Activated CD8-positive, alpha-beta memory T cell treated with anti-CD3 and anti-CD28 coated beads, Interleukin-2, amount 10 ng/mL, durations not matched to agents 7 days and 5 days (primary cell): ENCODE results near the gene WWTR1. TPM values are rescaled to one million over a fixed set of nuclear protein-coding genes. Genes with fewer than 3 reads are reported as not detected.

Experiments
- ATAC-seq: fragments of 150-1000 bp; cut with Tn5 transposase; one replicate; pipeline ENCODE4 v1.10.0; 2021; ENCODE audit warnings: moderate library complexity
- CTCF ChIA-PET: fragments of 350-600 bp; sonication (Branson Sonifier 250); formaldehyde crosslinking; loops from one replicate; lab custom pipeline; 2021; ENCODE audit warnings: antibody characterized with exemption; lab: Charles Lee
- DNase-seq: peaks from one replicate; pipeline ENCODE4 v3.0.0-alpha.2; 2020
- H3K27ac Mint-ChIP-seq: one replicate; pipeline ENCODE4 v1.8.0; 2021; ENCODE audit warnings: mild to moderate bottlenecking, mixed read lengths
- H3K27me3 Mint-ChIP-seq: one replicate; pipeline ENCODE4 v1.8.0; 2021; ENCODE audit warnings: mixed read lengths
- H3K36me3 Mint-ChIP-seq: one replicate; pipeline ENCODE4 v1.8.0; 2021; ENCODE audit warnings: mild to moderate bottlenecking, mixed read lengths
- H3K4me1 Mint-ChIP-seq: one replicate; pipeline ENCODE4 v1.8.0; 2021; ENCODE audit warnings: mixed read lengths
- H3K4me3 Mint-ChIP-seq: one replicate; pipeline ENCODE4 v1.8.0; 2021; ENCODE audit warnings: mild to moderate bottlenecking, moderate library complexity, mixed read lengths
- H3K9me3 Mint-ChIP-seq: one replicate; pipeline ENCODE4 v1.8.0; 2022; ENCODE audit warnings: low read depth, mixed read lengths
- total RNA-seq, 2 experiments: library from RNA; stranded (reverse); gene quantifications; one replicate each; pipeline ENCODE4 v1.2.3, GENCODE V29; 2021

Gene WWTR1
- total RNA-seq, 2 experiments from 2014 or later = 1.8 to 3.8 TPM

DNA sequence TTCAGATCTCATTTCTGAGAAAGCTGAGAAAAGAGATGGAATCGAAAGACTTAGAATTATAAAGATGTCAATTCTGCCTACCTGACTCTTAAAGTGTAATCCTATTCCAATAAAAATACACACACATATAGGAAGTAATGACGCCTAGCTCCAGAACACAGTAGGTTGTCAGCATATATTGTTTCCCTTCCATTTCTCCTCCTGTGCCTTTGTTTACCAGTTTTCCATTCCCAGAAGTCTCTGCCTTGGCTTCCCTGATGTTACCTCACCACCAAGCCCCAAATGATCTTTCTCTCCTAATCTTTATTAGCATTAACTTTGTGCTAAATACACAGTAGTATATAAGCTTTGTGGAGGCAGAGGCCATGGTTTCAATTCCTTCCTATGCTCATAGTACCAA, 143.4 kb downstream of the WWTR1 start:
- Mint-ChIP-seq H3K4me3 (no peak overlapping the region), H3K27me3 (peaks cover 2% of the 10 kb centered on the region), H3K9me3 (no peaks in the 10 kb centered on the region), H3K4me1 (peaks cover 6% of the 10 kb centered on the region), H3K36me3 (no peaks in the 10 kb centered on the region), H3K27ac (no peak overlapping the region)
- CTCF ChIA-PET = interaction anchor here (0.9 to 2.7 kb wide), 4 partner anchors 17 to 257 kb away, joined by 3 to 11 read pairs (median 4); no protein-coding TSS in a partner anchor
- no peak for DNase-seq
- ATAC-seq = no peak

DNA sequence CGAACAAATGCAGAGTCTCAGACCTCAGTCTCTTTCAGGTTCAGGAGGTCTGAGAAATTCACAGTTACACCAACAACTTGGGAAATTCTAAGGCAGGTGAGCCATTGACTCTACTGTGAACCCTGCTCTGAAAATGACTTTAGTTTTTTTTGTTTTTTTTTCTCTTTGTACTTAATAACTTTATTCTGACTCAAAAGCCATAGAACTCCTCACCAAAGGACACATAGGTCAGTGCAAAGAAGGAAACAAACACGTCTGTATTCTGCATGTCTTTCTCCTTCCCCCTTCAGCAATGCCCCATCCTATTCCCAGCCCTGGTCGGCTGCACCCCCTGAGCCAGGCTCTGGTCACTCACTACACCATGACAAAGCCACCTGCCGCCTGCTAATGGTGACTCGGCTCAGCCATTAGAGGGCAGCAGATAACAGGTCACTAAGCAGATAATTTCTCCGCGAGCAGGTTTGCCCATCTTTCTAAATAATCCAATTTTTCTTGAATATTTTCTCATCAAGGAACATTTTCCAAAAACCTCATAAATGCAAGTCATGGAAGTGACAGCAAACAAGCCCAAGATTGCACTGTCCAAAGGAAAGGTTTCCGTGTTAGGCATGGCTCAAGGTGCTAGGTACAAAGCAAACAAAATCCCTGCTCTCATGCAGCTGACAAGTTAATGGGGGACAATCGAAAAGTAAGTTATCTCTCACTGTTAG, 145.6 kb downstream of the WWTR1 start:
- H3K9me3 Mint-ChIP-seq = no peaks in the 10 kb centered on the region
- peak; percentile 59 for ATAC-seq
- DNase-seq = peak; percentile 66
- peaks cover 16% of the 10 kb centered on the region for H3K4me1 Mint-ChIP-seq
- no peaks in the 10 kb centered on the region for H3K36me3 Mint-ChIP-seq
- H3K27me3 Mint-ChIP-seq = peaks cover 2% of the 10 kb centered on the region
- no peak overlapping the region for H3K4me3 Mint-ChIP-seq
- CTCF ChIA-PET = interaction anchor here (0.6 to 2.7 kb wide), 8 partner anchors 11 to 296 kb away, joined by 3 to 11 read pairs (median 4); partner anchors contain the start of gene WWTR1
- no peak overlapping the region for H3K27ac Mint-ChIP-seq

DNA sequence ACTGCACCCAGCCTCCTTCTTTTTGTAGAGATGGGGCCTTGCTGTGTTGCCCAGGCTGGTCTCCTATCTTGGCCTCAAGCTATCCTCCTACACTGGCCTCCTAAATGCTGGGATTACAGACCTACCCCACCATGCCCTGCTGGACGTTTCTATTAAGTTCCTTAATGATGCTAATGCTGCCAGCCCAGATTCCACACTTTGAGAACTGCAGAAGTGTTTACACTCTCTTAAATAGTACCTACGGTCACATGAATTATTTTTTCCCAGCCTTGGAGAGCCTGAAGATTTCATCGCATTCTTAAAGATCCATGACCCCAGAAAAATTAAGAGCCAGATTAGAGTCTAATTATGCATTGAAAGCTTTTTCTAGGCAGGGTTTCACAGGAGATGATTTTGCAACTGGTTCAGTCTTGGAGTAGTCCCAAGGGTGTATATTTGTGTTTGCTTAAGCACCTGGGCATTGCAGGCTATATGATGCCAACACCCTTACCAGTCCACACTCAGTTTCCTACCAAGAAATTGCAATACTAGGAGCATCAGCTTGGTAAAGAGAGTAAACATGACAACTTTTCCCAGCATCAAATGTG, 146.7 kb downstream of the WWTR1 start:
- H3K4me1 Mint-ChIP-seq = peaks cover 16% of the 10 kb centered on the region
- H3K9me3 Mint-ChIP-seq = no peaks in the 10 kb centered on the region
- no peaks in the 10 kb centered on the region for H3K36me3 Mint-ChIP-seq
- no peak overlapping the region for H3K27ac Mint-ChIP-seq
- DNase-seq (no peak), ATAC-seq (no peak)
- H3K4me3 Mint-ChIP-seq = no peak overlapping the region
- CTCF ChIA-PET = interaction anchor here (0.6 to 2.6 kb wide), 7 partner anchors 13 to 297 kb away, joined by 3 to 10 read pairs (median 4); no protein-coding TSS in a partner anchor
- peaks cover 2% of the 10 kb centered on the region for H3K27me3 Mint-ChIP-seq

DNA sequence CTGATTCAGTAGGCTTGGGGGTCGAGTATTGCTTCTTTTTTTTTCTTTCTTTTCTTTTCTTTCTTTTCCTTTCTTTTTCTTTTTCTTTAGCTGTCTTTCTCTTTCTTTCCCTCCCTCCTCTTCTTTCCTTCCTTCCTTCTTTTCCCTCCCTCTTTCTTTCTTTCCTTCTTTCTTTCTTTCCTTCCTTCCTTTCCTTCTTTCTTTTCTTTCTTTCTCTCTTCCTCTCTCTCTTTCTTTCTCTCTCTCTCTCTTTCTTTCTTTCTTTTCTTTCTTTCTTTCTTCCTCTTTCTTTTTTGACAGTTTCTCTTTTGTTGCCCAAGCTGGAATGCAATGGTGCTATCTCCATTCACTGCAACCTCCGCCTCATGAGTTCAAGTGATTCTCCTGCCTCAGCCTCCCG, 147.3 kb downstream of the WWTR1 start:
- no peaks in the 10 kb centered on the region for H3K9me3 Mint-ChIP-seq
- peaks cover 16% of the 10 kb centered on the region for H3K4me1 Mint-ChIP-seq
- ATAC-seq (no peak), DNase-seq (no peak)
- no peak overlapping the region for H3K27ac Mint-ChIP-seq
- CTCF ChIA-PET = interaction anchor here (1.0 to 2.6 kb wide), 5 partner anchors 12 to 298 kb away, joined by 3 to 10 read pairs (median 4); no protein-coding TSS in a partner anchor
- peaks cover 2% of the 10 kb centered on the region for H3K27me3 Mint-ChIP-seq
- H3K36me3 Mint-ChIP-seq = no peaks in the 10 kb centered on the region
- no peak overlapping the region for H3K4me3 Mint-ChIP-seq

GRCh38 chr3:149509526-149509925, 148.3 kb downstream of the WWTR1 start:
- Mint-ChIP-seq H3K9me3 (no peaks in the 10 kb centered on the region), H3K27me3 (peaks cover 2% of the 10 kb centered on the region), H3K27ac (no peak overlapping the region), H3K4me1 (peaks cover 16% of the 10 kb centered on the region), H3K36me3 (no peaks in the 10 kb centered on the region), H3K4me3 (no peak overlapping the region)
- ATAC-seq (no peak), DNase-seq (no peak)
- CTCF ChIA-PET = interaction anchor here (1.5 to 1.6 kb wide), 2 partner anchors 12 to 299 kb away, joined by 3 read pairs; no protein-coding TSS in a partner anchor

- DNase-seq = no peak
- no peaks in the 10 kb centered on the region for H3K9me3 Mint-ChIP-seq
- H3K27ac Mint-ChIP-seq = no peak overlapping the region
- H3K36me3 Mint-ChIP-seq = no peaks in the 10 kb centered on the region
- H3K4me3 Mint-ChIP-seq = peak overlapping the region; percentile 1
- ATAC-seq = peak; percentile 60
- CTCF ChIA-PET = interaction anchor here (1.2 kb wide), 1 partner anchor 12 kb away, joined by 3 read pairs; no protein-coding TSS in a partner anchor
- peaks cover 8% of the 10 kb centered on the region for H3K27me3 Mint-ChIP-seq
- peaks cover 16% of the 10 kb centered on the region for H3K4me1 Mint-ChIP-seq
These were observed 150.1 kb downstream of the WWTR1 start for GRCh38 chr3:149507491-149508324.

- H3K36me3 Mint-ChIP-seq = no peaks in the 10 kb centered on the region
- CTCF ChIA-PET = interaction anchor here (1.2 kb wide), 1 partner anchor 11 kb away, joined by 3 read pairs; no protein-coding TSS in a partner anchor
- peaks cover 11% of the 10 kb centered on the region for H3K4me1 Mint-ChIP-seq
- no peak overlapping the region for H3K4me3 Mint-ChIP-seq
- peaks cover 12% of the 10 kb centered on the region for H3K27me3 Mint-ChIP-seq
- ATAC-seq = no peak
- no peak for DNase-seq
- no peak overlapping the region for H3K27ac Mint-ChIP-seq
- H3K9me3 Mint-ChIP-seq = no peaks in the 10 kb centered on the region
These were observed 150.9 kb downstream of the WWTR1 start for GRCh38 chr3:149506965-149507364.

DNA sequence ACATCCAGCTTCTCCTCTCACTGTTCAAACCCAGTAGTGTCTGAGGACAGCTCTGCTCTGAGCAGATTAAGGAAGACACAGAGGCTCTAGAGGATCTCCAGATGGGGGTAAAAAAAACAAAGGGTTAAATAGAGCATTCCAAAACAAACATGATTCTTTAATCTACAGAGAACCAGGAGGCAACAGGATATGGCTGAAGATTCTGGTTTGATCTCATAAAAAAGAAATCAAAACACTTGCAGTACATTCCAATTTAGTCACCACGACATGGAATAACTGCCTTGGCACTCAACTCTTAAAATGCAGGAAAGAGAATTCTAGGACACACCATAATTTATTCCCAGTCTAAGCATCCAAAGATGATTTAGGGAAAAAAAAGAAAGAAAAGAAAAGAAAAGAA, 151.3 kb downstream of the WWTR1 start:
- Mint-ChIP-seq H3K4me3 (no peak overlapping the region), H3K27ac (no peak overlapping the region), H3K27me3 (peaks cover 16% of the 10 kb centered on the region), H3K36me3 (no peaks in the 10 kb centered on the region), H3K4me1 (peaks cover 11% of the 10 kb centered on the region), H3K9me3 (no peaks in the 10 kb centered on the region)
- DNase-seq (no peak), ATAC-seq (no peak)
- CTCF ChIA-PET = interaction anchor here (0.7 to 1.0 kb wide), 2 partner anchors 153 to 246 kb away, joined by 3 read pairs; partner anchors contain the start of gene COMMD2

DNA sequence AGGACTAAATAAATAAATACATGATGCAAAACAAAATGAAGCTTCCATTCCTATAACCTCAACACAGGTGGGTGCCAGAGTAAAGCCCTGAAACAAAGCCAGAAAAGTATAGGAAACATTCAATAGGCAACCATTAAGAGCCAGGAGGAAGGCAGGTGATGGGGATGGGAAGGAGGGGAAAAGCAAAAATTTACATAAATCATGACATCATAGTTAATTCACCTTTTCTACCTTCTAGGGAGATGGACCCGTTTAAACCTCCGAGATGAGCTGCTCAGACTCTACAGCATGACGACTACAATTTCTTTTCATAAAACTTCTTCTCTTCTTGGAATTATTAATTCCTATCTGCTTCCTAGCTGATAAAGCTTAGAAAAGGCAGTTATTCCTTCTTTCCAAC, 155.4 kb downstream of the WWTR1 start:
- DNase-seq = no peak
- Mint-ChIP-seq H3K36me3 (no peaks in the 10 kb centered on the region), H3K4me1 (peaks cover under 1% of the 10 kb centered on the region), H3K27ac (no peak overlapping the region), H3K4me3 (no peak overlapping the region), H3K9me3 (no peaks in the 10 kb centered on the region), H3K27me3 (peaks cover 22% of the 10 kb centered on the region)
- ATAC-seq = no peak
- CTCF ChIA-PET = interaction anchor here (1.0 kb wide), 1 partner anchor 306 kb away, joined by 3 read pairs; no protein-coding TSS in a partner anchor

DNA sequence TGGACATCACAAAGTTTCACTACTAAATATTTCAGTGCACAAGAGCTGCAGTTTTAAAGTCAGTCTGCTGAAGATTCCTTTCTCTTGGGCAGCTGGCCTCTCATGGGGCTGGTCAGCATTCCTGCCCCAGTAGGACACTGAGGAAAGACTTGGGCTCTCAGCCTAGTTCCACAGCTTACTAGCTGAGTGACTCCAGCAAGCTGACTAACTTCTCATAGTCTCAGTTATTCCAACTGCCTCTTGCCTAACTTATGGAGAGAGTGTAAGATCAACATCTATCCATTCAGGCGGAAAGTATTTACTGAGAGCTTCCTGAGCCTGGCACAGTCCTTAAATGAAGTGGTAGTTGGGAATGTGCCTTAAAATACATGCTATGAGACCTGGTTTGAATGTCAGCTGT, 156.3 kb downstream of the WWTR1 start:
- H3K4me3 Mint-ChIP-seq = no peak overlapping the region
- peaks cover 1% of the 10 kb centered on the region for H3K36me3 Mint-ChIP-seq
- no peak for ATAC-seq
- H3K27me3 Mint-ChIP-seq = peaks cover 22% of the 10 kb centered on the region
- H3K9me3 Mint-ChIP-seq = no peaks in the 10 kb centered on the region
- H3K4me1 Mint-ChIP-seq = no peaks in the 10 kb centered on the region
- no peak for DNase-seq
- CTCF ChIA-PET = interaction anchor here (1.6 kb wide), 1 partner anchor 29 kb away, joined by 6 read pairs; no protein-coding TSS in a partner anchor
- H3K27ac Mint-ChIP-seq = no peak overlapping the region

- Mint-ChIP-seq H3K27me3 (peaks cover 25% of the 10 kb centered on the region), H3K4me3 (no peak overlapping the region), H3K4me1 (no peaks in the 10 kb centered on the region), H3K9me3 (no peaks in the 10 kb centered on the region), H3K27ac (no peak overlapping the region), H3K36me3 (peaks cover 1% of the 10 kb centered on the region)
- DNase-seq (no peak), ATAC-seq (no peak)
- CTCF ChIA-PET = interaction anchor here (0.7 to 1.7 kb wide), 3 partner anchors 12 to 310 kb away, joined by 3 read pairs; no protein-coding TSS in a partner anchor
These were observed 159.7 kb downstream of the WWTR1 start for GRCh38 chr3:149497966-149498670.

- Mint-ChIP-seq H3K27ac (no peak overlapping the region), H3K36me3 (peaks cover 1% of the 10 kb centered on the region), H3K27me3 (peaks cover 21% of the 10 kb centered on the region), H3K4me3 (no peak overlapping the region), H3K9me3 (no peaks in the 10 kb centered on the region), H3K4me1 (no peaks in the 10 kb centered on the region)
- DNase-seq = no peak
- CTCF ChIA-PET = no interaction called here
- no peak for ATAC-seq
These were observed 160.9 kb downstream of the WWTR1 start for GRCh38 chr3:149496891-149497290.
